Endodermal cell (in vitro differentiated cells): ENCODE results near the gene ZNF226. TPM values are rescaled to one million over a fixed set of nuclear protein-coding genes. Genes with fewer than 3 reads are reported as not detected.
"Not testable (repeated sequence)": the region's sequence is repeated elsewhere in the genome, so short reads cannot be mapped to it uniquely, and the experiment has no call there.

Experiments
- DNase-seq: peaks from one replicate; pipeline ENCODE4 v3.0.0-alpha.2; 2017
- H3K27ac ChIP-seq: 2 replicates; pipeline ENCODE4 v1.5.1; 2013; ENCODE audit warnings: mild to moderate bottlenecking, low read depth, low read length, moderate library complexity
- H3K27me3 ChIP-seq: 2 replicates; pipeline ENCODE4 v1.6.1; 2013; ENCODE audit warnings: mild to moderate bottlenecking, low read length, moderate library complexity; ENCODE audit not compliant: insufficient read depth, control insufficient read depth, poor library complexity, severe bottlenecking
- H3K36me3 ChIP-seq: 2 replicates; pipeline ENCODE4 v1.7.0; 2013; ENCODE audit warnings: mild to moderate bottlenecking, low read length, moderate library complexity; ENCODE audit not compliant: control insufficient read depth, insufficient read depth
- H3K4me1 ChIP-seq: one replicate; pipeline ENCODE4 v1.7.0; 2013; ENCODE audit warnings: low read length; ENCODE audit not compliant: control insufficient read depth, insufficient read depth
- H3K4me3 ChIP-seq: 2 replicates; pipeline ENCODE4 v1.5.1; 2013; ENCODE audit warnings: mild to moderate bottlenecking, low read length, moderate library complexity
- H3K9ac ChIP-seq: 2 replicates; pipeline ENCODE4 v1.6.1; 2013; ENCODE audit warnings: mild to moderate bottlenecking, low read length, moderate library complexity; ENCODE audit not compliant: poor library complexity, severe bottlenecking; ENCODE audit errors: extremely low read depth
- H3K9me3 ChIP-seq: 2 replicates; pipeline ENCODE4 v1.6.1; 2013; ENCODE audit warnings: mild to moderate bottlenecking, low read length, moderate library complexity; ENCODE audit not compliant: control insufficient read depth
- H3K27ac Mint-ChIP-seq: 2 replicates; pipeline ENCODE4 v1.8.0; 2020; ENCODE audit warnings: mixed read lengths
- H3K27me3 Mint-ChIP-seq: 2 replicates; pipeline ENCODE4 v1.8.0; 2021; ENCODE audit warnings: mild to moderate bottlenecking, mixed read lengths; ENCODE audit not compliant: insufficient read depth
- H3K36me3 Mint-ChIP-seq: 2 replicates; pipeline ENCODE4 v1.8.0; 2020; ENCODE audit warnings: low read depth, mixed read lengths
- H3K4me1 Mint-ChIP-seq: 2 replicates; pipeline ENCODE4 v1.8.0; 2020; ENCODE audit warnings: mixed read lengths
- H3K4me3 Mint-ChIP-seq: 2 replicates; pipeline ENCODE4 v1.8.0; 2020; ENCODE audit warnings: mild to moderate bottlenecking, moderate library complexity, mixed read lengths
- H3K9me3 Mint-ChIP-seq: 2 replicates; pipeline ENCODE4 v1.8.0; 2020; ENCODE audit warnings: mild to moderate bottlenecking, mixed read lengths
- WGBS, 2 experiments: methylation state at CpG; one replicate each; pipeline versions ENCODE4 v1.1.5 to v1.1.7; 2013; ENCODE audit warnings: missing lambda C conversion rate in 2 of 2, mixed read lengths in 1 of 2; ENCODE audit not compliant: insufficient coverage in 1 of 2, insufficient read length in 1 of 2; 5-methylcytosine and 5-hydroxymethylcytosine counted together
- total RNA-seq, 2 donors: library from RNA; stranded (reverse); fragmentation: NEBNext Ultra II Directional in 1 of 2; extraction: Animal tissue kit (Norgen Biotek cat#: 25700) in 1 of 2; gene quantifications; 2 replicates in 1 of 2; 3 replicates in 1 of 2; pipeline ENCODE4 v1.2.1, GENCODE V29; 2021
- TF ChIP-seq, protein P1 (sequence below): fragments of 200-600 bp; sonication (generic); conservative IDR thresholded peaks from 2 replicates; pipeline ENCODE4 v1.5.0; 2021; ENCODE audit warnings: antibody characterized with exemption, mild to moderate bottlenecking

The ZNF226 gene
- total RNA-seq, 2 donors from 2014 or later = 21.0 to 28.0 TPM

DNA sequence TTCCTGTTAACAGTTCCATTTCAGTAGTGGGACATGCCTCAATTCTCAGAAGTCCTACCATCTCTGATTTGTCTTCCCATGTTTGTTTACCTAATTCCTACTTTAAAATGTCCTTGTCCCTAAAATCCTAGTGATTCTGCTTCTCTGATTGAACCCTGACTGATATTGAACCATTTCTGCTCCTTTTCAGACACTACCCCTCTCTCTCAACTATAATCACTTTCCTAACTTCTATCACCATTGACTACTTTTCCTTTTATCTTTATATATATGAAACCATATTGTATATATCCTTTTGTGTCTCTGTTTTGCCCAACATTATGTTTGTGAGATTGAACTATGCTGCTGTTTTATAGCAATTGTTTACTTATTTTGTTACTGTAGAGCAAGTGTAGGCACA is 31.9 kb downstream of the ZNF226 start:
- no peak overlapping the region for H3K27ac Mint-ChIP-seq
- DNase-seq = no peak
- no peak overlapping the region for H3K4me3 Mint-ChIP-seq
- Histone ChIP-seq H3K27me3 (no peaks in the 10 kb centered on the region), H3K4me1 (no peaks in the 10 kb centered on the region), H3K36me3 (no peaks in the 10 kb centered on the region), H3K9me3 (no peaks in the 10 kb centered on the region), H3K4me3 (no peak overlapping the region), H3K9ac (no peak overlapping the region), H3K27ac (no peak overlapping the region)
- H3K9me3 Mint-ChIP-seq = peaks cover 9% of the 10 kb centered on the region
- no peaks in the 10 kb centered on the region for H3K4me1 Mint-ChIP-seq
- TF ChIP-seq, protein P1, sequence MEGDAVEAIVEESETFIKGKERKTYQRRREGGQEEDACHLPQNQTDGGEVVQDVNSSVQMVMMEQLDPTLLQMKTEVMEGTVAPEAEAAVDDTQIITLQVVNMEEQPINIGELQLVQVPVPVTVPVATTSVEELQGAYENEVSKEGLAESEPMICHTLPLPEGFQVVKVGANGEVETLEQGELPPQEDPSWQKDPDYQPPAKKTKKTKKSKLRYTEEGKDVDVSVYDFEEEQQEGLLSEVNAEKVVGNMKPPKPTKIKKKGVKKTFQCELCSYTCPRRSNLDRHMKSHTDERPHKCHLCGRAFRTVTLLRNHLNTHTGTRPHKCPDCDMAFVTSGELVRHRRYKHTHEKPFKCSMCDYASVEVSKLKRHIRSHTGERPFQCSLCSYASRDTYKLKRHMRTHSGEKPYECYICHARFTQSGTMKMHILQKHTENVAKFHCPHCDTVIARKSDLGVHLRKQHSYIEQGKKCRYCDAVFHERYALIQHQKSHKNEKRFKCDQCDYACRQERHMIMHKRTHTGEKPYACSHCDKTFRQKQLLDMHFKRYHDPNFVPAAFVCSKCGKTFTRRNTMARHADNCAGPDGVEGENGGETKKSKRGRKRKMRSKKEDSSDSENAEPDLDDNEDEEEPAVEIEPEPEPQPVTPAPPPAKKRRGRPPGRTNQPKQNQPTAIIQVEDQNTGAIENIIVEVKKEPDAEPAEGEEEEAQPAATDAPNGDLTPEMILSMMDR = no peak
- H3K27me3 Mint-ChIP-seq = peaks cover 34% of the 10 kb centered on the region
- no peaks in the 10 kb centered on the region for H3K36me3 Mint-ChIP-seq

DNA sequence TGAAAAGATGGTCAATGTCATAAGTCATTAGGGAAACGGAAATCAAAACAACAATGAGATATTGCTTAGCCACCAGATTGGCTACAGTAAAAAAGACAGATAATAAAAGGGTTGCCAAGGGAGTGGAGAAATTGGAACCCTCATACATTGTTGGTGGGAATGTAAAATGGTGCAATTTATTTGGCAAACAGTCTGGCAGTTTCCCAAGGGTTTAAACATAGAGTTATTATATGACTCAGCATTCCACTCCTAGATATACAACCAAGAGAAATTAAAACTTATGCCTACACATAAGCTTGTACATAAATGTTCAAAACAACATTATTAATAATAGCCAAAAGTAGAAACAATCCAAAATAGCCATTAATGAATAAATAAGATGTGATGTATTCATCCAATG is 37.6 kb downstream of the ZNF226 start:
- no peak overlapping the region for H3K4me3 ChIP-seq
- H3K27ac ChIP-seq = no peak overlapping the region
- 88% methylated on average over 1 of the region's 1 CpG for WGBS, 2 experiments
- H3K4me1 ChIP-seq = no peaks in the 10 kb centered on the region
- H3K36me3 ChIP-seq = no peaks in the 10 kb centered on the region
- TF ChIP-seq, protein P1 = no peak
- H3K9ac ChIP-seq = no peak overlapping the region
- Mint-ChIP-seq H3K36me3 (peaks cover 3% of the 10 kb centered on the region), H3K9me3 (peaks cover 39% of the 10 kb centered on the region), H3K4me1 (no peaks in the 10 kb centered on the region), H3K4me3 (no peak overlapping the region), H3K27ac (no peak overlapping the region), H3K27me3 (peaks cover 42% of the 10 kb centered on the region)
- no peak for DNase-seq
- peaks cover 25% of the 10 kb centered on the region for H3K9me3 ChIP-seq
- H3K27me3 ChIP-seq = peaks cover 21% of the 10 kb centered on the region

DNA sequence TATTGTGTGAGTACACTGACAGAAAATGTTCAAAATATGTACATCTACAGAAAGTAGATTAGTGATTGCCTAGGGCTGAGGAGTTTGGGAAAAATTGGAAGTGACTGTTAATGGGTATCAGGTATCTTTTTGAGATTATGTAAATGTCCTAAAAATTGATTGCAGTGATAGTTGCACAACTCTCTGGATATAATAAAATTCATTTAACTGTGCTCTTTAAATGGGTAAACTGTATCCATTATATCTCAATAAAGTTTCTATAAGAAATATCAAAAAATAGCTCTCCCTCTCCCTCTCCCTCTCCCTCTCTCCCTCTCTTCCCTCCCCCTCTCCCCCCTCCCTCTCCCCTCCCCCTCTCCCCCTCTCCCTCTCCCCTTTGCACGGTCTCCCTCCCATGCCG is 38.1 kb downstream of the ZNF226 start:
- peaks cover 3% of the 10 kb centered on the region for H3K36me3 Mint-ChIP-seq
- TF ChIP-seq, protein P1 = no peak
- no peaks in the 10 kb centered on the region for H3K4me1 Mint-ChIP-seq
- no peak for DNase-seq
- no peak overlapping the region for H3K4me3 ChIP-seq
- H3K9me3 ChIP-seq = peaks cover 25% of the 10 kb centered on the region
- peaks cover 21% of the 10 kb centered on the region for H3K27me3 ChIP-seq
- H3K4me3 Mint-ChIP-seq = no peak overlapping the region
- H3K9me3 Mint-ChIP-seq = peaks cover 38% of the 10 kb centered on the region
- H3K27ac ChIP-seq = no peak overlapping the region
- H3K27ac Mint-ChIP-seq = no peak overlapping the region
- H3K36me3 ChIP-seq = no peaks in the 10 kb centered on the region
- H3K4me1 ChIP-seq = no peaks in the 10 kb centered on the region
- WGBS, 2 experiments = 80% methylated on average over 2 of the region's 2 CpGs; no CpG with 5 or more reads in 1 of the 2 experiments
- no peak overlapping the region for H3K9ac ChIP-seq
- H3K27me3 Mint-ChIP-seq = peaks cover 42% of the 10 kb centered on the region

DNA sequence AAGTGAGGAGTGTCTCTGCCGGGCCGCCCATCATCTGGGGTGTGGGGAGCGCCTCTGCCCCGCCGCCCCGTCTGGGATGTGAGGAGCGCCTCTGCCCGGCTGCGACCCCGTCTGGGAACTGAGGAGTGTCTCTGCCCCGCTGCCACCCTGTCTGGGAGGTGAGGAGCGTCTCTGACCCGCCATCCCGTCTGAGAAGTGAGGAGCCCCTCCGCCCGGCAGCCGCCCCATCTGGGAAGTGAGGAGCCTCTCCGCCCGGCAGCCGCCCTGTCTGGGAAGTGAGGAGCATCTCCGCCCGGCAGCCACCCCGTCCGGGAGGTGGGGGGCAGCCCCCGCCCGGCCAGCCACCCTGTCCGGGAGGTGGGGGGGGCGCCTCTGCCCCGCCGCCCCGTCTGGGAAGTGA is 39.0 kb downstream of the ZNF226 start:
- H3K9ac ChIP-seq, H3K36me3 ChIP-seq, H3K36me3 Mint-ChIP-seq, H3K4me1 ChIP-seq, H3K27ac ChIP-seq, DNase-seq, H3K4me1 Mint-ChIP-seq, H3K4me3 Mint-ChIP-seq, H3K4me3 ChIP-seq, H3K27ac Mint-ChIP-seq: not testable (repeated sequence)
- peaks cover 25% of the 10 kb centered on the region for H3K9me3 ChIP-seq
- Mint-ChIP-seq H3K9me3 (peaks cover 36% of the 10 kb centered on the region), H3K27me3 (peaks cover 44% of the 10 kb centered on the region)
- 93 to 95% methylated on average over 6 to 27 of the region's 31 CpGs for WGBS, 2 experiments
- H3K27me3 ChIP-seq = peaks cover 28% of the 10 kb centered on the region
